Measurements from ENCODE around the gene MS4A18.

Gene MS4A18

GRCh38 chr11:60786811-60787567 lies 62.5 kb downstream of the MS4A18 start:
- H3K27ac ChIP-seq: no peak overlapping the region
- TF ChIP-seq CTCF (IDR thresholded peaks at IDR 0.05): no peak
- TF ChIP-seq ZFX (IDR thresholded peaks at IDR 0.05; ENCODE audit: borderline replicate concordance): no peak

- H3K27ac ChIP-seq: no peak overlapping the region
- TF ChIP-seq CTCF (IDR thresholded peaks at IDR 0.05) (no peak), ZFX (IDR thresholded peaks at IDR 0.05; ENCODE audit: borderline replicate concordance) (no peak)
These were observed 64.0 kb downstream of the MS4A18 start for GRCh38 chr11:60788401-60789125.

GRCh38 chr11:60790726-60791125 lies 66.2 kb downstream of the MS4A18 start:
- TF ChIP-seq ZFX (IDR thresholded peaks at IDR 0.05; ENCODE audit: borderline replicate concordance) (no peak), CTCF (IDR thresholded peaks at IDR 0.05) (no peak)

GRCh38 chr11:60791153-60791933 lies 66.8 kb downstream of the MS4A18 start:
- no peak for TF ChIP-seq ZFX (IDR thresholded peaks at IDR 0.05; ENCODE audit: borderline replicate concordance)
- no peak for TF ChIP-seq CTCF (IDR thresholded peaks at IDR 0.05)
- H3K27ac ChIP-seq: no peak overlapping the region

More at GRCh38 chr11:60790726-60791125, 66.2 kb downstream of the MS4A18 start:
- H3K27ac ChIP-seq: no peak overlapping the region

GRCh38 chr11:60792521-60792920 lies 68.0 kb downstream of the MS4A18 start:
- H3K27ac ChIP-seq: no peak overlapping the region
- TF ChIP-seq ZFX (IDR thresholded peaks at IDR 0.05; ENCODE audit: borderline replicate concordance) (no peak), CTCF (IDR thresholded peaks at IDR 0.05) (no peak)
